Neural progenitor cell (in vitro differentiated cells): ENCODE results near the gene GUCA1A. TPM values are rescaled to one million over a fixed set of nuclear protein-coding genes. Genes with fewer than 3 reads are reported as not detected.

Experiments
- DNase-seq: peaks from one replicate; pipeline ENCODE4 v3.0.0-alpha.2; 2016; ENCODE audit warnings: low spot score
- H2AFZ ChIP-seq: fragments of 200-600 bp; sonication (generic); replicated peaks from 2 replicates; pipeline ENCODE4 v1.6.1; 2016; ENCODE audit warnings: antibody characterized with exemption
- H3F3A ChIP-seq: fragments of 200-600 bp; sonication (generic); 2 replicates; pipeline ENCODE4 v1.6.1; 2016; ENCODE audit warnings: antibody characterized with exemption, low read depth
- H3K27ac ChIP-seq: fragments of 200-600 bp; sonication (generic); 2 replicates; pipeline ENCODE4 v1.5.1; 2016; ENCODE audit warnings: mild to moderate bottlenecking
- H3K27me3 ChIP-seq: fragments of 200-600 bp; sonication (generic); 2 replicates; pipeline ENCODE4 v1.6.1; 2016; ENCODE audit warnings: mild to moderate bottlenecking, moderate library complexity
- H3K36me3 ChIP-seq: fragments of 200-600 bp; sonication (generic); 2 replicates; pipeline ENCODE4 v1.5.1; 2016
- H3K4me1 ChIP-seq: fragments of 200-600 bp; sonication (generic); 2 replicates; pipeline ENCODE4 v1.6.1; 2016; ENCODE audit warnings: mixed run types
- H3K4me2 ChIP-seq: fragments of 200-600 bp; sonication (generic); 2 replicates; pipeline ENCODE4 v1.6.1; 2016
- H3K4me3 ChIP-seq: fragments of 200-600 bp; sonication (generic); 2 replicates; pipeline ENCODE4 v1.5.1; 2016
- H3K79me2 ChIP-seq: fragments of 200-600 bp; sonication (generic); 2 replicates; pipeline ENCODE4 v1.6.1; 2016; ENCODE audit warnings: low read depth
- H3K9ac ChIP-seq: fragments of 200-600 bp; sonication (generic); 2 replicates; pipeline ENCODE4 v1.6.1; 2016
- H3K9me3 ChIP-seq: fragments of 200-600 bp; sonication (generic); 2 replicates; pipeline ENCODE4 v1.5.1; 2016; ENCODE audit warnings: low read depth
- H4K20me1 ChIP-seq: fragments of 200-600 bp; sonication (generic); 2 replicates; pipeline ENCODE4 v1.6.1; 2016; ENCODE audit warnings: low read depth
- H3K27ac Mint-ChIP-seq: 3 replicates; pipeline ENCODE4 v1.8.0; 2021; ENCODE audit warnings: mixed read lengths
- H3K27me3 Mint-ChIP-seq: 2 replicates; pipeline ENCODE4 v1.8.0; 2022; ENCODE audit warnings: low read depth, mild to moderate bottlenecking, inconsistent platforms, moderate library complexity, mixed read lengths; ENCODE audit not compliant: insufficient read depth
- H3K36me3 Mint-ChIP-seq: 3 replicates; pipeline ENCODE4 v1.8.0; 2021; ENCODE audit warnings: mixed read lengths
- H3K4me1 Mint-ChIP-seq: 3 replicates; pipeline ENCODE4 v1.8.0; 2021; ENCODE audit warnings: mixed read lengths
- H3K4me3 Mint-ChIP-seq: 3 replicates; pipeline ENCODE4 v1.8.0; 2021; ENCODE audit warnings: mild to moderate bottlenecking, moderate library complexity, mixed read lengths
- H3K9me3 Mint-ChIP-seq: 3 replicates; pipeline ENCODE4 v1.8.0; 2020; ENCODE audit warnings: mixed read lengths
- EZH2 ChIP-seq: fragments of 200-600 bp; sonication (generic); IDR thresholded peaks from 2 replicates; pipeline ENCODE4 v1.6.1; 2017; ENCODE audit warnings: antibody characterized with exemption, mild to moderate bottlenecking, moderate library complexity
- EZH2phosphoT487 ChIP-seq: fragments of 200-600 bp; sonication (generic); IDR thresholded peaks from 2 replicates; pipeline ENCODE4 v1.6.1; 2017; ENCODE audit warnings: antibody characterized with exemption
- total RNA-seq: library from RNA; depleted of rRNA; stranded (reverse); fragments of >200 nt; gene quantifications from 2 replicates; pipeline ENCODE4 v1.2.3, GENCODE V29; 2015; ENCODE audit warnings: low replicate concordance
- TF ChIP-seq, protein P1 (sequence below): fragments of 200-600 bp; sonication (generic); IDR thresholded peaks from 2 replicates; pipeline ENCODE4 v1.5.1; 2017; ENCODE audit warnings: antibody characterized with exemption, mild to moderate bottlenecking

The GUCA1A gene
- total RNA-seq, 1 donor from 2014 or later = 1.9 TPM

GRCh38 chr6:42175860-42176259 is 2.7 kb downstream of the GUCA1A start:
- Histone ChIP-seq H3F3A (peaks cover 20% of the 10 kb centered on the region), H3K4me3 (no peak overlapping the region), H2AFZ (no peak overlapping the region), H3K9ac (no peak overlapping the region), H3K27ac (no peak overlapping the region), H3K4me2 (no peak overlapping the region), H3K79me2 (no peaks in the 10 kb centered on the region), H3K4me1 (no peaks in the 10 kb centered on the region), H3K36me3 (no peaks in the 10 kb centered on the region), H3K27me3 (no peaks in the 10 kb centered on the region), H3K9me3 (no peaks in the 10 kb centered on the region), H4K20me1 (no peaks in the 10 kb centered on the region)
- TF ChIP-seq EZH2phosphoT487 (no peak), EZH2 (no peak)
- TF ChIP-seq, protein P1, sequence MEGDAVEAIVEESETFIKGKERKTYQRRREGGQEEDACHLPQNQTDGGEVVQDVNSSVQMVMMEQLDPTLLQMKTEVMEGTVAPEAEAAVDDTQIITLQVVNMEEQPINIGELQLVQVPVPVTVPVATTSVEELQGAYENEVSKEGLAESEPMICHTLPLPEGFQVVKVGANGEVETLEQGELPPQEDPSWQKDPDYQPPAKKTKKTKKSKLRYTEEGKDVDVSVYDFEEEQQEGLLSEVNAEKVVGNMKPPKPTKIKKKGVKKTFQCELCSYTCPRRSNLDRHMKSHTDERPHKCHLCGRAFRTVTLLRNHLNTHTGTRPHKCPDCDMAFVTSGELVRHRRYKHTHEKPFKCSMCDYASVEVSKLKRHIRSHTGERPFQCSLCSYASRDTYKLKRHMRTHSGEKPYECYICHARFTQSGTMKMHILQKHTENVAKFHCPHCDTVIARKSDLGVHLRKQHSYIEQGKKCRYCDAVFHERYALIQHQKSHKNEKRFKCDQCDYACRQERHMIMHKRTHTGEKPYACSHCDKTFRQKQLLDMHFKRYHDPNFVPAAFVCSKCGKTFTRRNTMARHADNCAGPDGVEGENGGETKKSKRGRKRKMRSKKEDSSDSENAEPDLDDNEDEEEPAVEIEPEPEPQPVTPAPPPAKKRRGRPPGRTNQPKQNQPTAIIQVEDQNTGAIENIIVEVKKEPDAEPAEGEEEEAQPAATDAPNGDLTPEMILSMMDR = peak; percentile 48
- Mint-ChIP-seq H3K4me3 (no peak overlapping the region), H3K4me1 (peaks cover 9% of the 10 kb centered on the region), H3K27me3 (peaks cover 14% of the 10 kb centered on the region), H3K9me3 (no peaks in the 10 kb centered on the region), H3K36me3 (no peaks in the 10 kb centered on the region), H3K27ac (no peak overlapping the region)
- peak; percentile 33 for DNase-seq

GRCh38 chr6:42176981-42177380 is 3.8 kb downstream of the GUCA1A start:
- Histone ChIP-seq H3F3A (peaks cover 20% of the 10 kb centered on the region), H3K9ac (no peak overlapping the region), H3K27me3 (no peaks in the 10 kb centered on the region), H3K9me3 (no peaks in the 10 kb centered on the region), H3K4me3 (no peak overlapping the region), H3K79me2 (no peaks in the 10 kb centered on the region), H3K4me2 (no peak overlapping the region), H3K4me1 (no peaks in the 10 kb centered on the region), H4K20me1 (no peaks in the 10 kb centered on the region), H3K36me3 (no peaks in the 10 kb centered on the region), H2AFZ (no peak overlapping the region), H3K27ac (no peak overlapping the region)
- DNase-seq = no peak
- no peak overlapping the region for H3K27ac Mint-ChIP-seq
- H3K4me1 Mint-ChIP-seq = peaks cover 9% of the 10 kb centered on the region
- TF ChIP-seq, protein P1 = no peak
- TF ChIP-seq EZH2 = no peak
- TF ChIP-seq EZH2phosphoT487 = no peak
- H3K27me3 Mint-ChIP-seq = peaks cover 14% of the 10 kb centered on the region
- no peaks in the 10 kb centered on the region for H3K9me3 Mint-ChIP-seq
- H3K4me3 Mint-ChIP-seq = no peak overlapping the region
- no peaks in the 10 kb centered on the region for H3K36me3 Mint-ChIP-seq

DNA sequence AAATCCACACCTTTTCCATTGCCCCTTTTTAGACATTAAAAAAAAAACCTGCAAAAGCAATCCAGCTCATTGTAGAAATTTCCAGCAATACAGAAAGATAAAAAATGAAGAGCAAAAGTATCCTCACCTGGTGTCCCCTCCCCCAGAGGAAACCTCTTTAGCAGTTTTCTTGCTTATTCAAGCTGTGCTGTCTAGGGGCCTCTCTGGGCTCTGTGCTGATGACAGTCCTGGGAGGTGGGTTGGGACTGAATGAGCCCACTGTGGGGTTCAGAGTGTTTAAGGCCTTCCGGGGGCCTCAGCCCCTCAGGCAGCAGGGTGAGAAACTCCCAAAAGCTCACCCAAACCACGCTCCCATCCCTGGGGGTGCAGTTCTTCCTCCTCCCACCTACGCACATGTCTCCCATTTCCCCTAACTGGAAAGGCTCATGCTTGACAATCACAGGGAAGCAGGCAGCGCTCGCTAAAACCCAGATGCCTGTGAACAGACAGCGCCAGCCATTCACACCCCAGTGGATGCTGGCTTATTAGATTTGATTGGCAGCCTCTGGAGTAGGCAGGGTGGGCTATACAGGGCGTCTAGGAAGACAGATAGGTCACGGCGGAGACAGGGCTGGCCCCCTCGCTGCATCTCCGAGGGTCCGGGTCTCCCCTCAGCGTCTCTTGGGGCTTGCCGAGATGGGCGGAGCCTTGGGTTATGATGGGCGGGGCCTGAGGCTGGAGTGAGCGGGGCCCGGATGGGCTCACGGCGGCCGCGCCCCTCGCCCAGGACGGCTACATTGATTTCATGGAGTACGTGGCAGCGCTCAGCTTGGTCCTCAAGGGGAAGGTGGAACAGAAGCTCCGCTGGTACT is 4.6 kb downstream of the GUCA1A start:
- TF ChIP-seq EZH2phosphoT487 (no peak), EZH2 (no peak)
- TF ChIP-seq, protein P1 = no peak
- Mint-ChIP-seq H3K27me3 (peaks cover 14% of the 10 kb centered on the region), H3K9me3 (no peaks in the 10 kb centered on the region), H3K36me3 (no peaks in the 10 kb centered on the region), H3K27ac (no peak overlapping the region), H3K4me1 (peaks cover 9% of the 10 kb centered on the region), H3K4me3 (peak overlapping the region; percentile 78)
- H2AFZ ChIP-seq = peak overlapping the region; percentile 97
- H3K9ac ChIP-seq = no peak overlapping the region
- no peaks in the 10 kb centered on the region for H3K27me3 ChIP-seq
- peak overlapping the region; percentile 60 for H3K4me3 ChIP-seq
- no peaks in the 10 kb centered on the region for H3K36me3 ChIP-seq
- H3F3A ChIP-seq = peaks cover 20% of the 10 kb centered on the region
- H3K4me2 ChIP-seq = peak overlapping the region; percentile 79
- no peaks in the 10 kb centered on the region for H4K20me1 ChIP-seq
- H3K4me1 ChIP-seq = no peaks in the 10 kb centered on the region
- no peaks in the 10 kb centered on the region for H3K79me2 ChIP-seq
- peak; percentile 85 for DNase-seq
- no peak overlapping the region for H3K27ac ChIP-seq
- no peaks in the 10 kb centered on the region for H3K9me3 ChIP-seq
